Upper lobe of left lung (tissue), 6 donors: ENCODE measurements around the gene HAAO. TPM values are rescaled to one million over a fixed set of nuclear protein-coding genes. Genes with fewer than 3 reads are reported as not detected.

Source experiments
- ATAC-seq, 2 donors: fragments of 200-7000 bp; cut with Tn5 transposase; one replicate each; pipeline ENCODE4 v1.9.1; 2022; ENCODE audit warnings: mild to moderate bottlenecking in 2 of 2, moderate library complexity in 2 of 2; ENCODE audit not compliant: low FRiP score in 2 of 2
- DNase-seq, 2 donors: peaks; one replicate each; pipeline ENCODE4 v3.0.0-alpha.2; 2019 to 2020
- H3K27ac ChIP-seq, 4 donors: fragments of 200-600 bp; sonication (generic); one replicate each; pipeline ENCODE4 v1.5.1; 2016 to 2019
- H3K27me3 ChIP-seq, 4 donors: fragments of 200-600 bp; sonication (generic); one replicate each; pipeline ENCODE4 v1.5.1; 2017 to 2019
- H3K36me3 ChIP-seq, 4 donors: fragments of 200-600 bp; sonication (generic); one replicate each; pipeline ENCODE4 v1.5.1; 2016 to 2019
- H3K4me1 ChIP-seq, 4 donors: fragments of 200-600 bp; sonication (generic); one replicate each; pipeline ENCODE4 v1.5.1; 2018 to 2019
- H3K4me3 ChIP-seq, 4 donors: fragments of 200-600 bp; sonication (generic); one replicate each; pipeline ENCODE4 v1.5.1; 2017 to 2019; ENCODE audit warnings: mild to moderate bottlenecking in 2 of 4, moderate library complexity in 1 of 4
- H3K9me3 ChIP-seq, 4 donors: fragments of 200-600 bp; sonication (generic); one replicate each; pipeline ENCODE4 v1.5.1; 2018 to 2019
- CTCF ChIP-seq, 6 experiments: fragments of 450-650 bp in 4 of 6; fragments of 200-600 bp in 2 of 6; sonication (generic) in 2 of 6; IDR thresholded peaks; one replicate each; pipeline ENCODE4 v1.5.1; 2016 to 2019; ENCODE audit warnings: antibody characterized with exemption in 6 of 6
- EP300 ChIP-seq, 4 donors: sonication (generic); formaldehyde crosslinking; IDR thresholded peaks; one replicate each; pipeline ENCODE4 v1.5.1; 2017; ENCODE audit warnings: antibody characterized with exemption in 4 of 4, control low read depth in 2 of 4
- POLR2A ChIP-seq, 4 donors: fragments of 450-650 bp; IDR thresholded peaks; one replicate each; pipeline ENCODE4 v1.5.1; 2016 to 2017; ENCODE audit warnings: antibody characterized with exemption in 4 of 4, mild to moderate bottlenecking in 2 of 4
- POLR2AphosphoS5 ChIP-seq, 2 donors: sonication (generic); formaldehyde crosslinking; IDR thresholded peaks; one replicate each; pipeline ENCODE4 v1.5.1; 2017; ENCODE audit warnings: antibody characterized with exemption in 2 of 2
- WGBS, 2 donors: methylation state at CpG; one replicate each; pipeline ENCODE4 v1.1.5; 2017 to 2018; 5-methylcytosine and 5-hydroxymethylcytosine counted together
- total RNA-seq, 6 donors: library from RNA; depleted of rRNA in 4 of 6; stranded (reverse); fragments of >200 nt in 4 of 6; gene quantifications; one replicate each; pipeline versions ENCODE4 v1.1.0 to v1.2.1, GENCODE V29; 2016 to 2021
- donor health status: DM: no; HTN: no; CAD: no; lungs with moderate emphysema.
- donor health status: DM: no; HTN: yes; CAD: no; lungs with severe emphysema.

The HAAO gene
- total RNA-seq, 6 donors from 2014 or later: 1.8 to 9.4 (median 7.1) TPM

- peak in 1 of 2 donors; percentile 64 for DNase-seq
- WGBS, 2 donors: 36 to 37% methylated on average over 10 of the region's 10 CpGs
- no peak for ATAC-seq
Measured at GRCh38 chr2:42809131-42809818, 16.9 kb upstream of the HAAO start.

GRCh38 chr2:42808301-42808700 lies 15.9 kb upstream of the HAAO start:
- WGBS, 2 donors: 87 to 94% methylated on average over 5 of the region's 5 CpGs
- TF ChIP-seq CTCF (IDR thresholded peaks at IDR 0.05) (no peak), EP300 (IDR thresholded peaks at IDR 0.05) (no peak), POLR2AphosphoS5 (IDR thresholded peaks at IDR 0.05) (no peak), POLR2A (IDR thresholded peaks at IDR 0.05) (no peak)
- H3K36me3 ChIP-seq: no peaks in the 10 kb centered on the region
- H3K9me3 ChIP-seq: no peaks in the 10 kb centered on the region
- ATAC-seq (no peak), DNase-seq (no peak)
- no peak overlapping the region for H3K27ac ChIP-seq
- H3K4me3 ChIP-seq: no peak overlapping the region
- H3K4me1 ChIP-seq: peaks cover 13 to 24% (median 18%) of the 10 kb centered on the region in 4 donors
- no peaks in the 10 kb centered on the region for H3K27me3 ChIP-seq

More at GRCh38 chr2:42809131-42809818, 16.9 kb upstream of the HAAO start:
- Histone ChIP-seq H3K9me3 (no peaks in the 10 kb centered on the region), H3K27me3 (no peaks in the 10 kb centered on the region), H3K27ac (peak overlapping the region; percentile 99), H3K4me3 (peak overlapping the region in 3 of 4 donors; percentile 66 to 71 (median 69)), H3K4me1 (peaks cover 13 to 24% (median 18%) of the 10 kb centered on the region in 4 donors), H3K36me3 (no peaks in the 10 kb centered on the region)
- TF ChIP-seq POLR2AphosphoS5 (IDR thresholded peaks at IDR 0.05): peak; percentile 15 to 62
- no peak for TF ChIP-seq CTCF (IDR thresholded peaks at IDR 0.05)
- peak in 1 of 4 donors; percentile 20 for TF ChIP-seq POLR2A (IDR thresholded peaks at IDR 0.05)

- Histone ChIP-seq H3K4me3 (no peak overlapping the region), H3K36me3 (no peaks in the 10 kb centered on the region), H3K9me3 (no peaks in the 10 kb centered on the region), H3K27ac (no peak overlapping the region), H3K27me3 (no peaks in the 10 kb centered on the region), H3K4me1 (peaks cover 13 to 22% (median 18%) of the 10 kb centered on the region in 4 donors)
- WGBS, 2 donors: 86 to 88% methylated on average over 6 of the region's 6 CpGs
- TF ChIP-seq POLR2A (IDR thresholded peaks at IDR 0.05) (no peak), CTCF (IDR thresholded peaks at IDR 0.05) (no peak), POLR2AphosphoS5 (IDR thresholded peaks at IDR 0.05) (no peak), EP300 (IDR thresholded peaks at IDR 0.05) (no peak)
- no peak for ATAC-seq
- no peak for DNase-seq
Measured at GRCh38 chr2:42806786-42807185, 14.4 kb upstream of the HAAO start.

GRCh38 chr2:42804891-42805290 lies 12.5 kb upstream of the HAAO start:
- Histone ChIP-seq H3K4me1 (peaks cover 7 to 13% (median 9%) of the 10 kb centered on the region in 4 donors), H3K9me3 (no peaks in the 10 kb centered on the region), H3K27me3 (no peaks in the 10 kb centered on the region), H3K36me3 (no peaks in the 10 kb centered on the region), H3K4me3 (no peak overlapping the region), H3K27ac (no peak overlapping the region)
- TF ChIP-seq POLR2A (IDR thresholded peaks at IDR 0.05) (no peak), CTCF (IDR thresholded peaks at IDR 0.05) (no peak), POLR2AphosphoS5 (IDR thresholded peaks at IDR 0.05) (no peak), EP300 (IDR thresholded peaks at IDR 0.05) (no peak)
- ATAC-seq (no peak), DNase-seq (no peak)
- WGBS, 2 donors: 72 to 75% methylated on average over 5 of the region's 5 CpGs

- ATAC-seq: peak in 1 of 2 donors; percentile 48
- no peak for TF ChIP-seq POLR2A (IDR thresholded peaks at IDR 0.05)
- TF ChIP-seq POLR2AphosphoS5 (IDR thresholded peaks at IDR 0.05): peak in 1 of 2 donors; percentile 46
- no peak for TF ChIP-seq EP300 (IDR thresholded peaks at IDR 0.05)
- no peak for TF ChIP-seq CTCF (IDR thresholded peaks at IDR 0.05)
- Histone ChIP-seq H3K36me3 (no peaks in the 10 kb centered on the region), H3K4me1 (peaks cover 6 to 10% (median 7%) of the 10 kb centered on the region in 4 donors), H3K9me3 (no peaks in the 10 kb centered on the region), H3K27ac (no peak overlapping the region), H3K27me3 (no peaks in the 10 kb centered on the region), H3K4me3 (no peak overlapping the region)
- DNase-seq: no peak
- 54 to 57% methylated on average over 3 of the region's 3 CpGs for WGBS, 2 donors
Measured at GRCh38 chr2:42804338-42804737, 12.0 kb upstream of the HAAO start.
